Measurements from ENCODE around the gene MYOZ3.

Gene MYOZ3

GRCh38 chr5:150637245-150638052, 23.6 kb upstream of the MYOZ3 start:
- H3K9ac ChIP-seq (ENCODE audit: low read length) = no peak overlapping the region
- peak overlapping the region; percentile 22 for H4K8ac ChIP-seq (ENCODE audit: low read length)
- H2AK5ac ChIP-seq (ENCODE audit: low read length, severe bottlenecking) = peak overlapping the region; percentile 62
- no peak overlapping the region for H3K14ac ChIP-seq (ENCODE audit: low read length in 2 of 2)
- H3K27ac ChIP-seq (ENCODE audit: low read length, poor library complexity, severe bottlenecking) = peak overlapping the region; percentile 82
- peaks cover 47% of the 10 kb centered on the region for H3K4me1 ChIP-seq (ENCODE audit: control insufficient read depth, insufficient read depth, low read depth, low read length)
- no peaks in the 10 kb centered on the region for H3K36me3 ChIP-seq (ENCODE audit: control insufficient read depth in 1 of 2, insufficient read depth in 2 of 2, low read depth in 1 of 2, low read length in 2 of 2)
- H2AFZ ChIP-seq (ENCODE audit: low read depth, low read length) = no peak overlapping the region
- 7% methylated on average over 21 of the region's 21 CpGs for WGBS
- H3K4me2 ChIP-seq (ENCODE audit: low read length, poor library complexity, severe bottlenecking) = peak overlapping the region; percentile 67
- no peak overlapping the region for H4K91ac ChIP-seq (ENCODE audit: low read length)
- no peaks in the 10 kb centered on the region for H3K9me3 ChIP-seq (ENCODE audit: control insufficient read depth, low read length)
- H3K4me3 ChIP-seq (ENCODE audit: insufficient read depth in 1 of 2, low read depth in 1 of 2, low read length in 2 of 2) = no peak overlapping the region
- H3K27me3 ChIP-seq (ENCODE audit: control insufficient read depth in 1 of 2, insufficient read depth in 1 of 2, low read length in 2 of 2) = no peaks in the 10 kb centered on the region
- H3K18ac ChIP-seq (ENCODE audit: low read depth in 1 of 2, low read length in 2 of 2) = peak overlapping the region in 1 of 2 experiments; percentile 33
- peak overlapping the region; percentile 19 for H2BK15ac ChIP-seq (ENCODE audit: low read depth, poor library complexity, severe bottlenecking)
- H2BK5ac ChIP-seq (ENCODE audit: low read depth, low read length, poor library complexity, severe bottlenecking) = no peak overlapping the region
- H3K4ac ChIP-seq (ENCODE audit: low read depth in 1 of 2, low read length in 2 of 2) = no peak overlapping the region
- peak overlapping the region; percentile 51 for H2BK120ac ChIP-seq (ENCODE audit: low read depth, low read length)
- H3K23ac ChIP-seq (ENCODE audit: low read length in 2 of 2) = no peak overlapping the region
- H3K79me1 ChIP-seq (replicated peaks; ENCODE audit: low read length, poor library complexity, severe bottlenecking) = no peaks in the 10 kb centered on the region
- peak overlapping the region in 1 of 2 experiments; percentile 57 for H2BK12ac ChIP-seq (ENCODE audit: low read length in 2 of 2)
- peak; percentile 95 for DNase-seq

GRCh38 chr5:150638053-150638444, 23.0 kb upstream of the MYOZ3 start:
- no peak overlapping the region for H3K18ac ChIP-seq (ENCODE audit: low read depth in 1 of 2, low read length in 2 of 2)
- H3K14ac ChIP-seq (ENCODE audit: low read length in 2 of 2) = no peak overlapping the region
- DNase-seq = no peak
- H3K4me3 ChIP-seq (ENCODE audit: insufficient read depth in 1 of 2, low read depth in 1 of 2, low read length in 2 of 2) = no peak overlapping the region
- H4K8ac ChIP-seq (ENCODE audit: low read length) = no peak overlapping the region
- peaks cover 48% of the 10 kb centered on the region for H3K4me1 ChIP-seq (ENCODE audit: control insufficient read depth, insufficient read depth, low read depth, low read length)
- no CpG with 5 or more reads among the region's 1 CpG for WGBS
- peak overlapping the region; percentile 82 for H3K27ac ChIP-seq (ENCODE audit: low read length, poor library complexity, severe bottlenecking)
- H2BK15ac ChIP-seq (ENCODE audit: low read depth, poor library complexity, severe bottlenecking) = no peak overlapping the region
- H3K79me1 ChIP-seq (replicated peaks; ENCODE audit: low read length, poor library complexity, severe bottlenecking) = no peaks in the 10 kb centered on the region
- no peak overlapping the region for H2AFZ ChIP-seq (ENCODE audit: low read depth, low read length)
- H3K23ac ChIP-seq (ENCODE audit: low read length in 2 of 2) = no peak overlapping the region
- H3K27me3 ChIP-seq (ENCODE audit: control insufficient read depth in 1 of 2, insufficient read depth in 1 of 2, low read length in 2 of 2) = no peaks in the 10 kb centered on the region
- no peak overlapping the region for H3K9ac ChIP-seq (ENCODE audit: low read length)
- no peak overlapping the region for H4K91ac ChIP-seq (ENCODE audit: low read length)
- no peaks in the 10 kb centered on the region for H3K9me3 ChIP-seq (ENCODE audit: control insufficient read depth, low read length)
- no peak overlapping the region for H2BK5ac ChIP-seq (ENCODE audit: low read depth, low read length, poor library complexity, severe bottlenecking)
- no peak overlapping the region for H3K4ac ChIP-seq (ENCODE audit: low read depth in 1 of 2, low read length in 2 of 2)
- no peak overlapping the region for H2BK12ac ChIP-seq (ENCODE audit: low read length in 2 of 2)
- H2AK5ac ChIP-seq (ENCODE audit: low read length, severe bottlenecking) = peak overlapping the region; percentile 56
- no peaks in the 10 kb centered on the region for H3K36me3 ChIP-seq (ENCODE audit: control insufficient read depth in 1 of 2, insufficient read depth in 2 of 2, low read depth in 1 of 2, low read length in 2 of 2)
- H3K4me2 ChIP-seq (ENCODE audit: low read length, poor library complexity, severe bottlenecking) = peak overlapping the region; percentile 46
- peak overlapping the region; percentile 51 for H2BK120ac ChIP-seq (ENCODE audit: low read depth, low read length)

- H3K36me3 ChIP-seq (ENCODE audit: control insufficient read depth in 1 of 2, insufficient read depth in 2 of 2, low read depth in 1 of 2, low read length in 2 of 2) = no peaks in the 10 kb centered on the region
- H2BK5ac ChIP-seq (ENCODE audit: low read depth, low read length, poor library complexity, severe bottlenecking) = peak overlapping the region; percentile 0
- no peaks in the 10 kb centered on the region for H3K79me1 ChIP-seq (replicated peaks; ENCODE audit: low read length, poor library complexity, severe bottlenecking)
- peak overlapping the region; percentile 25 to 68 for H3K18ac ChIP-seq (ENCODE audit: low read depth in 1 of 2, low read length in 2 of 2)
- peak overlapping the region; percentile 80 for H4K91ac ChIP-seq (ENCODE audit: low read length)
- 85% methylated on average over 5 of the region's 6 CpGs for WGBS
- peak overlapping the region in 1 of 2 experiments; percentile 4 for H3K4ac ChIP-seq (ENCODE audit: low read depth in 1 of 2, low read length in 2 of 2)
- H4K8ac ChIP-seq (ENCODE audit: low read length) = peak overlapping the region; percentile 31
- H3K4me1 ChIP-seq (ENCODE audit: control insufficient read depth, insufficient read depth, low read depth, low read length) = peaks cover 50% of the 10 kb centered on the region
- no peak overlapping the region for H3K4me3 ChIP-seq (ENCODE audit: insufficient read depth in 1 of 2, low read depth in 1 of 2, low read length in 2 of 2)
- H2AK5ac ChIP-seq (ENCODE audit: low read length, severe bottlenecking) = peak overlapping the region; percentile 4
- peak overlapping the region; percentile 72 for H3K27ac ChIP-seq (ENCODE audit: low read length, poor library complexity, severe bottlenecking)
- H2AFZ ChIP-seq (ENCODE audit: low read depth, low read length) = no peak overlapping the region
- no peak for DNase-seq
- no peak overlapping the region for H3K9ac ChIP-seq (ENCODE audit: low read length)
- H3K14ac ChIP-seq (ENCODE audit: low read length in 2 of 2) = no peak overlapping the region
- H2BK15ac ChIP-seq (ENCODE audit: low read depth, poor library complexity, severe bottlenecking) = peak overlapping the region; percentile 99
- no peak overlapping the region for H3K23ac ChIP-seq (ENCODE audit: low read length in 2 of 2)
- no peaks in the 10 kb centered on the region for H3K27me3 ChIP-seq (ENCODE audit: control insufficient read depth in 1 of 2, insufficient read depth in 1 of 2, low read length in 2 of 2)
- peak overlapping the region; percentile 85 to 96 for H2BK12ac ChIP-seq (ENCODE audit: low read length in 2 of 2)
- H2BK120ac ChIP-seq (ENCODE audit: low read depth, low read length) = peak overlapping the region; percentile 69
- H3K9me3 ChIP-seq (ENCODE audit: control insufficient read depth, low read length) = no peaks in the 10 kb centered on the region
- H3K4me2 ChIP-seq (ENCODE audit: low read length, poor library complexity, severe bottlenecking) = no peak overlapping the region
These were observed 22.3 kb upstream of the MYOZ3 start for GRCh38 chr5:150638488-150639376.

- no peaks in the 10 kb centered on the region for H3K79me1 ChIP-seq (replicated peaks; ENCODE audit: low read length, poor library complexity, severe bottlenecking)
- H4K8ac ChIP-seq (ENCODE audit: low read length) = no peak overlapping the region
- H2BK12ac ChIP-seq (ENCODE audit: low read length in 2 of 2) = peak overlapping the region; percentile 29 to 85
- H3K4ac ChIP-seq (ENCODE audit: low read depth in 1 of 2, low read length in 2 of 2) = peak overlapping the region in 1 of 2 experiments; percentile 4
- 62% methylated on average over 3 of the region's 3 CpGs for WGBS
- peaks cover 53% of the 10 kb centered on the region for H3K4me1 ChIP-seq (ENCODE audit: control insufficient read depth, insufficient read depth, low read depth, low read length)
- H3K27me3 ChIP-seq (ENCODE audit: control insufficient read depth in 1 of 2, insufficient read depth in 1 of 2, low read length in 2 of 2) = no peaks in the 10 kb centered on the region
- no peak overlapping the region for H3K4me3 ChIP-seq (ENCODE audit: insufficient read depth in 1 of 2, low read depth in 1 of 2, low read length in 2 of 2)
- H2BK15ac ChIP-seq (ENCODE audit: low read depth, poor library complexity, severe bottlenecking) = no peak overlapping the region
- peak overlapping the region; percentile 23 to 25 for H3K18ac ChIP-seq (ENCODE audit: low read depth in 1 of 2, low read length in 2 of 2)
- H3K14ac ChIP-seq (ENCODE audit: low read length in 2 of 2) = no peak overlapping the region
- no peak overlapping the region for H3K4me2 ChIP-seq (ENCODE audit: low read length, poor library complexity, severe bottlenecking)
- peak overlapping the region; percentile 24 for H3K9ac ChIP-seq (ENCODE audit: low read length)
- no peaks in the 10 kb centered on the region for H3K36me3 ChIP-seq (ENCODE audit: control insufficient read depth in 1 of 2, insufficient read depth in 2 of 2, low read depth in 1 of 2, low read length in 2 of 2)
- no peak overlapping the region for H4K91ac ChIP-seq (ENCODE audit: low read length)
- H2BK5ac ChIP-seq (ENCODE audit: low read depth, low read length, poor library complexity, severe bottlenecking) = no peak overlapping the region
- no peak overlapping the region for H2AK5ac ChIP-seq (ENCODE audit: low read length, severe bottlenecking)
- H2BK120ac ChIP-seq (ENCODE audit: low read depth, low read length) = peak overlapping the region; percentile 11
- no peaks in the 10 kb centered on the region for H3K9me3 ChIP-seq (ENCODE audit: control insufficient read depth, low read length)
- H3K27ac ChIP-seq (ENCODE audit: low read length, poor library complexity, severe bottlenecking) = peak overlapping the region; percentile 72
- H3K23ac ChIP-seq (ENCODE audit: low read length in 2 of 2) = no peak overlapping the region
- DNase-seq = no peak
- H2AFZ ChIP-seq (ENCODE audit: low read depth, low read length) = no peak overlapping the region
These were observed 21.7 kb upstream of the MYOZ3 start for GRCh38 chr5:150639377-150639692.
